ENCODE data around the gene FRMD4A.
"Not testable (repeated sequence)": the region's sequence is repeated elsewhere in the genome, so short reads cannot be mapped to it uniquely, and the experiment has no call there.

DNA sequence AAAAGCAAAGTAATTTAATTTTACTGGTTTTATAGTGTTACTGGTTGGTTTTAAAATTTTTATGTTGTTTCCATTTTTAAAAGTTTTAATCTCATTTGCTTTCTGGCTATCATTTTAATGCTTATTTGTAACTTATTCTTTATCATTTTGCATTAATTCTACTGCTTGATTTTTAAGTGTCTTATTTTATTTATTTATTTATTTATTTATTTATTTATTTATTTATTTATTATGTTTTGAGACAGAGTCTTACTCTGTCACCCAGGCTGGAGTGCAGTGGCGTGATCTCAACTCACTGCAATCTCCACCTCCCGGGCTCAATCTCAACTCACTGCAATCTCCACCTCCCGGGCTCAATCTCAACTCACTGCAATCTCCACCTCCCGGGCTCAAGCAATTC is 131.6 kb downstream of the FRMD4A start:
- TF ChIP-seq, protein P1, sequence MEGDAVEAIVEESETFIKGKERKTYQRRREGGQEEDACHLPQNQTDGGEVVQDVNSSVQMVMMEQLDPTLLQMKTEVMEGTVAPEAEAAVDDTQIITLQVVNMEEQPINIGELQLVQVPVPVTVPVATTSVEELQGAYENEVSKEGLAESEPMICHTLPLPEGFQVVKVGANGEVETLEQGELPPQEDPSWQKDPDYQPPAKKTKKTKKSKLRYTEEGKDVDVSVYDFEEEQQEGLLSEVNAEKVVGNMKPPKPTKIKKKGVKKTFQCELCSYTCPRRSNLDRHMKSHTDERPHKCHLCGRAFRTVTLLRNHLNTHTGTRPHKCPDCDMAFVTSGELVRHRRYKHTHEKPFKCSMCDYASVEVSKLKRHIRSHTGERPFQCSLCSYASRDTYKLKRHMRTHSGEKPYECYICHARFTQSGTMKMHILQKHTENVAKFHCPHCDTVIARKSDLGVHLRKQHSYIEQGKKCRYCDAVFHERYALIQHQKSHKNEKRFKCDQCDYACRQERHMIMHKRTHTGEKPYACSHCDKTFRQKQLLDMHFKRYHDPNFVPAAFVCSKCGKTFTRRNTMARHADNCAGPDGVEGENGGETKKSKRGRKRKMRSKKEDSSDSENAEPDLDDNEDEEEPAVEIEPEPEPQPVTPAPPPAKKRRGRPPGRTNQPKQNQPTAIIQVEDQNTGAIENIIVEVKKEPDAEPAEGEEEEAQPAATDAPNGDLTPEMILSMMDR (IDR thresholded peaks at IDR 0.05), result not testable (repeated sequence)
- not testable (repeated sequence) for TF ChIP-seq EZH2 (IDR thresholded peaks at IDR 0.05)

All from neural progenitor cell (in vitro differentiated cells).